OCI-LY3 (cell line): Measurements from ENCODE around the gene DERA.

Source experiments
- CTCF ChIP-seq: fragments of 200-600, 300-600 bp; sonication (generic); IDR thresholded peaks from 2 replicates; pipeline ENCODE4 v1.5.1; 2014; ENCODE audit warnings: antibody characterized with exemption, low read length, low read depth
- EZH2phosphoT487 ChIP-seq: fragments of 200-600 bp; shearing (Covaris generic); IDR thresholded peaks from 2 replicates; pipeline ENCODE4 v1.6.1; 2018; ENCODE audit warnings: antibody characterized with exemption, mixed run types, low read depth

GRCh38 chr12:15880721-15881120 lies 30.4 kb upstream of the DERA start:
- TF ChIP-seq CTCF = no peak
- no peak for TF ChIP-seq EZH2phosphoT487
